Testis (tissue), 2 donors: ENCODE results near the gene MYL10.

ENCODE experiments used
- CTCF ChIP-seq, 3 experiments: fragments of 450-650 bp in 2 of 3; fragments of 200-600 bp in 1 of 3; sonication (generic) in 1 of 3; IDR thresholded peaks; one replicate each; pipeline ENCODE4 v1.5.1; 2016 to 2019; ENCODE audit warnings: antibody characterized with exemption in 3 of 3, mild to moderate bottlenecking in 2 of 3, moderate library complexity in 1 of 3
- POLR2A ChIP-seq: fragments of 450-650 bp; IDR thresholded peaks from one replicate; pipeline ENCODE4 v1.6.1; 2017; ENCODE audit warnings: antibody characterized with exemption, mild to moderate bottlenecking, moderate library complexity

- TF ChIP-seq CTCF (IDR thresholded peaks at IDR 0.05) (no peak), POLR2A (no peak)
Observed at GRCh38 chr7:101582971-101583370, 46.1 kb downstream of the MYL10 start.
